HEK293T (cell line): ENCODE measurements around the gene HPCAL1.
"Not testable (repeated sequence)": the region's sequence is repeated elsewhere in the genome, so short reads cannot be mapped to it uniquely, and the experiment has no call there.

Experiments used
- CTCF ChIA-PET: fragments of 350-600 bp; formaldehyde crosslinking; extraction: SDS; loops from one replicate; lab custom pipeline; 2021; ENCODE audit warnings: antibody characterized with exemption, inconsistent platforms; lab: Yijun Ruan, JAX
- POLR2A ChIA-PET: fragments of 350-600 bp; formaldehyde crosslinking; extraction: SDS; loops from one replicate; lab custom pipeline; 2020; ENCODE audit warnings: antibody characterized with exemption, inconsistent platforms; lab: Yijun Ruan, JAX
- DNase-seq: peaks from one replicate; pipeline ENCODE4 v3.0.0; 2012; ENCODE audit warnings: mixed read lengths; ENCODE audit errors: extremely low spot score
- ARNT ChIP-seq: fragments of 450-650 bp; IDR thresholded peaks from 2 replicates; pipeline ENCODE4 v1.6.1; 2017; ENCODE audit warnings: mild to moderate bottlenecking
- BHLHE40 ChIP-seq: fragments of 450-650 bp; IDR thresholded peaks from 2 replicates; pipeline ENCODE4 v1.6.1; 2016; ENCODE audit warnings: mild to moderate bottlenecking, moderate library complexity, borderline replicate concordance
- CTBP1 ChIP-seq: fragments of 450-650 bp; IDR thresholded peaks from 2 replicates; pipeline ENCODE4 v1.6.1; 2016; ENCODE audit warnings: borderline replicate concordance
- ELF4 ChIP-seq: fragments of 450-650 bp; IDR thresholded peaks from 2 replicates; pipeline ENCODE4 v1.6.1; 2017; ENCODE audit warnings: antibody characterized with exemption
- FOXA1 ChIP-seq: fragments of 450-650 bp; IDR thresholded peaks from 2 replicates; pipeline ENCODE4 v1.6.1; 2016; ENCODE audit warnings: mild to moderate bottlenecking
- FOXK2 ChIP-seq: fragments of 450-650 bp; IDR thresholded peaks from 2 replicates; pipeline ENCODE4 v1.6.1; 2016; ENCODE audit warnings: mild to moderate bottlenecking
- FOXM1 ChIP-seq: fragments of 450-650 bp; IDR thresholded peaks from 2 replicates; pipeline ENCODE4 v1.6.1; 2017; ENCODE audit warnings: mild to moderate bottlenecking, borderline replicate concordance
- HDGF ChIP-seq: fragments of 450-650 bp; IDR thresholded peaks from 2 replicates; pipeline ENCODE4 v1.6.1; 2017; ENCODE audit warnings: antibody characterized with exemption, borderline replicate concordance
- L3MBTL2 ChIP-seq: fragments of 450-650 bp; conservative IDR thresholded peaks from 2 replicates; pipeline ENCODE4 v1.6.1; 2016; ENCODE audit warnings: mild to moderate bottlenecking
- LEF1 ChIP-seq: fragments of 450-650 bp; IDR thresholded peaks from 2 replicates; pipeline ENCODE4 v1.6.1; 2017; ENCODE audit warnings: mild to moderate bottlenecking, borderline replicate concordance
- NFRKB ChIP-seq: fragments of 450-650 bp; IDR thresholded peaks from 2 replicates; pipeline ENCODE4 v1.6.1; 2016; ENCODE audit warnings: mild to moderate bottlenecking, moderate library complexity
- SP1 ChIP-seq: fragments of 450-650 bp; IDR thresholded peaks from 2 replicates; pipeline ENCODE4 v1.6.1; 2017
- SUZ12 ChIP-seq: fragments of 450-650 bp; IDR thresholded peaks from 2 replicates; pipeline ENCODE4 v1.6.1; 2016; ENCODE audit warnings: mild to moderate bottlenecking
- TARDBP ChIP-seq: fragments of 450-650 bp; IDR thresholded peaks from 2 replicates; pipeline ENCODE4 v1.6.1; 2016
- ZNF384 ChIP-seq: fragments of 450-650 bp; IDR thresholded peaks from 2 replicates; pipeline ENCODE4 v1.6.1; 2016
- TF ChIP-seq, protein P1 (sequence below): fragments of 450-650 bp; IDR thresholded peaks from 2 replicates; pipeline ENCODE4 v1.6.1; 2016

Gene HPCAL1

DNA sequence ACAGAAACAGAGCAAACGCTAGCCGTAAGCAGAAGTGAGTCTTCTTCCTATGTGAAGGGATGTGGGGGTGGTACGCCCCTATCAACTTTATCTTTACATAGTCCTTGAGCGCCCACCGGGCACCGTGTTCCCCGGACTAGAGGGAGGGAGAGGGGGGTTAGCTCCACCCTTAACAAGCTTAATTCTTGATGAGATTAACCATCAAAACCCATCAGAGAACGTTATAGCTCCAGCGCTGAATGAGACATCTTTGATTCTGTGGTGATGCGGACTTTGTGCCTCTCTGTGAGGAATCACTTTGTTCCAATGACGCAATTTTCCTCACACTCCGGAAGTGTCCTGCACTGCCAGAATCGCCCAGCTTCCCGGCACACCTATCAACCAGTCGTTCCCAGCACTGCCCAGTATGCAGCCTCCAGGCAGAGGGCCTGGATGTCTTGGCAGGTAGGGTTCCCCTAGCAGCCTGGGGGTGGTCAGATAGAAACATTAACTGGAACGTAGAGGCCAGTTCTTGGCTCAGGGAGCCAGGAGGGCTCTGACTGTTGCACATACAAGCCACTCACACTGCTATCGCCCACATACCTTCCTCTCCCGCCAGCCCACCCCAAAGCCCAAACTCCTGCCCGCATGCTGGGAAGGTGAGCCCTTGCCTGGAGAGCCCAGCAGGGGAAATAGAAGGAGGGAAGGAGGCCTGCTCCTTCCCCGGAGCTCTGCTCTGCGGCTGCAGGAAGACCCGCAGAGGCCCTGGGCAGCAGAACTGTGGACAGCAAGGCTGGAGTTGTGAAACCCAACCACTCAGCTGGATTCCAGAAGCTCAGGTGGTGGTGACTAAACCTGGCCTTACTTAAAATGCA is 147.4 kb downstream of the HPCAL1 start:
- CTCF ChIA-PET: no interaction called here
- no peak for DNase-seq

DNA sequence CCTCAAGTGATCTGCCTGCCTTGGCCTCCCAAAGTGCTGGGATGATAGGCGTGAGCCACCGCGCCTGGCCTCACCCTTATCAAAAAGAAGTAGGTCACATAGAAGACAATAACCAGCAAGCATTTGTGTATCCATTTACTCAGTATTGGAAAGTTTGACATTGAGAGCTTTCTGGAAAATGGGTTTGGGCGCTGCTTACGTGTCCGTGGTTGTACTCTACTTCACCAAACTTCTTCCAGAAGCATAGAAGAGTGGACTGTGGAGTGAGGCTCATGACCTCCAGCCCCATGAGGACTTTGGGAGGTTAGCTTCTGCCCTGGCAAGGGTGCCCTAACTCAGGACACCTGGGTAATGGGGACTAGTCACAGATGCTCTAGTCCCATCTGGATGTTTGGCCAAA is 149.1 kb downstream of the HPCAL1 start:
- TF ChIP-seq L3MBTL2 (no peak), BHLHE40 (no peak), ZNF384 (no peak), ELF4 (no peak), CTBP1 (no peak), ARNT (no peak), SUZ12 (no peak), HDGF (no peak), FOXK2 (no peak), TARDBP (no peak), SP1 (no peak), NFRKB (no peak), FOXA1 (no peak)
- CTCF ChIA-PET: no interaction called here
- POLR2A ChIA-PET: no interaction called here
- no peak for DNase-seq

More for the DNA sequence above, 147.4 kb downstream of the HPCAL1 start:
- POLR2A ChIA-PET: no interaction called here
- TF ChIP-seq TARDBP (no peak), CTBP1 (no peak), FOXK2 (no peak), BHLHE40 (no peak), HDGF (no peak), SP1 (no peak), SUZ12 (no peak), LEF1 (no peak), FOXA1 (no peak), ZNF384 (no peak), FOXM1 (no peak), L3MBTL2 (no peak), ARNT (no peak), ELF4 (no peak), NFRKB (no peak)
- TF ChIP-seq, protein P1, sequence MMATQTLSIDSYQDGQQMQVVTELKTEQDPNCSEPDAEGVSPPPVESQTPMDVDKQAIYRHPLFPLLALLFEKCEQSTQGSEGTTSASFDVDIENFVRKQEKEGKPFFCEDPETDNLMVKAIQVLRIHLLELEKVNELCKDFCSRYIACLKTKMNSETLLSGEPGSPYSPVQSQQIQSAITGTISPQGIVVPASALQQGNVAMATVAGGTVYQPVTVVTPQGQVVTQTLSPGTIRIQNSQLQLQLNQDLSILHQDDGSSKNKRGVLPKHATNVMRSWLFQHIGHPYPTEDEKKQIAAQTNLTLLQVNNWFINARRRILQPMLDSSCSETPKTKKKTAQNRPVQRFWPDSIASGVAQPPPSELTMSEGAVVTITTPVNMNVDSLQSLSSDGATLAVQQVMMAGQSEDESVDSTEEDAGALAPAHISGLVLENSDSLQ: no peak

DNA sequence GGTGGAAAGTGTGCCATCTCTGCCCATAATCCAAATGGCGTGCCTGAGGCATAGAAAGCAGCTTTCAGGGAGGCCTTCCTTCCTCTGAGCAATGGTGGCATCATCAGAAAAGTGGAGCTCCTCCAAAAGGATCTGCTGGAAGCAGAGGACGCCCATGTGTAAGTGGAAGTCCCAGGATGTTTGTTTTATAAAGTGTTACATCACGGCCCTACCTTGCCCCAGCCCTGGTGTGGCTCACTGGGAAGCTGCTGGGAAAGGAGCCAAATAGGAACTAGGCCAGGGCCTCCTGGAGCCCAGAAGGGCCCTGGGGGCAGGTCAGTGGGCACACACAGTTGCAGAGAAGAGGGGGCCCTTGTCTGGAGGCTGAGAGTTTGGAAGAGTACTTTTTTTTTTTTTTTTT is 149.6 kb downstream of the HPCAL1 start:
- ChIA-PET CTCF (no interaction called here), POLR2A (no interaction called here)
- DNase-seq: no peak
- TF ChIP-seq ARNT (no peak), ZNF384 (no peak), LEF1 (no peak), TARDBP (no peak), BHLHE40 (no peak), SP1 (no peak), FOXK2 (no peak), ELF4 (no peak), HDGF (no peak), NFRKB (no peak), FOXA1 (no peak), CTBP1 (no peak), SUZ12 (no peak), L3MBTL2 (no peak), FOXM1 (no peak)
- TF ChIP-seq, protein P1: no peak

DNA sequence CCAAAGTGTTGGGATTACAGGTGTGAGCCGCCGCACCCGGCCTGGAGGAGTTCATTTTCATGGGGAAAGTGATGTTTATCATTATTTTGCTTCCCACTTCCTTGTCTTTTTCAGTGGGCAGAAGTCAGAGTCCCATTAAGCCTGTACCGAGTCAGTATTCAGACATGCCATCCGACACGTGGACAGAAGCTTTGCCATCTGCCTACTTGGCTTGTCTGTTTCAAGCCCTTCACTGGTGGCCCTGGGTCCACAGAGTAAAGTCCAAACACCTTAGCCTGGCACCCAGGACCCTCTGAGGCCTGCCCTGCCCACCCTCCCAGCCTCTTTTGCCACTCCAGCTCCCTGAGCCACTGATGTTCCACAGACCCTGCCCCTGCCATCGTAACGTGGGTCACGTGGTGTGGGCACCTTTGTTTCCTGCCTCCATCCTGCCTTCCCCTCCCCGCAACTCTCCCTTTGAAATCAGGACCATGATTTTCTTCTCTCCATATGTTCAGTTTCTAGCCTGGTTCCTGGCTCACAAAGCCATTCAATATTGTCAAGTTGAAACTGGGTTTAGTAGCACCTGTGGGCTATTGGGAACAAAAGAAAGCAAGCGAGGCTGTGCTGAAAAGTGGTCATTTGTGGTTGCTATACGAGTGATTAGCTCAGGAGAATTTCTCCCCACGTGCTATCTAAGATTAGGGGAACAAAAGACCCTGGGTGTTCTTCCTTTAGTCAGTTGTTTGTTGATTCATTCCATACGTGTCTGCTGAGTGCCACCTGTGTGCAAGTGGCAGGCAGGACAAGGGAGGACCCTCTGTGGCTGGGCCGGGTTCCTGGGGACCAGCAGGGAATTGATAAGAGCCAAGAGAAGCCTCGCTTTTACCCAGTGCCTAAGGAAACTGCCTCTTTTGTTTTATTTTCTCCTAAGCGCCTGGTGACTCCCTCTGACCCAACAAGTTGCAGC is 150.5 kb downstream of the HPCAL1 start:
- TF ChIP-seq ZNF384: no peak
- TF ChIP-seq FOXK2: no peak
- TF ChIP-seq, protein P1: no peak
- POLR2A ChIA-PET: no interaction called here
- CTCF ChIA-PET: no interaction called here
- DNase-seq: no peak

DNA sequence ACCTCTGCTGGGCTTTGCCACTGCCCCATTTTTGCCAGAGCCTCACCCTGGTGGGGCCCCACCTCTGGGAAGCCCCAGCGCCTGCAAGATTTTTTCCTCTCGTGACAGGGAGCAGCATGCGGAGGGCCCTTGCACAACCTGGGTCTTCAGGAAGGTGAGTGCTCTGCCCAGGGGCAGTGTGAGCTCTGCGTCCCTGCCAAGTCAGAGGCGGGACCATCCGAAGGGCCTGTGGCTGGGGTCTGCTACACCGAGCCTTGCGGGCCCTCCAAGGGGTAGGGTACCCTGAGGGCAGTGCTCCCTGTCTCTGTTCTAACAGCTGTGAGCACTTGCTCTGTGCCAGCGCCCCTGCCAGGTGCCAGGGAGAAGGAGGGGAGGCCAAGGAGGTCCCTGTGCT is 151.2 kb downstream of the HPCAL1 start:
- DNase-seq: no peak
- ChIA-PET POLR2A (no interaction called here), CTCF (no interaction called here)
- no peak for TF ChIP-seq ARNT

DNA sequence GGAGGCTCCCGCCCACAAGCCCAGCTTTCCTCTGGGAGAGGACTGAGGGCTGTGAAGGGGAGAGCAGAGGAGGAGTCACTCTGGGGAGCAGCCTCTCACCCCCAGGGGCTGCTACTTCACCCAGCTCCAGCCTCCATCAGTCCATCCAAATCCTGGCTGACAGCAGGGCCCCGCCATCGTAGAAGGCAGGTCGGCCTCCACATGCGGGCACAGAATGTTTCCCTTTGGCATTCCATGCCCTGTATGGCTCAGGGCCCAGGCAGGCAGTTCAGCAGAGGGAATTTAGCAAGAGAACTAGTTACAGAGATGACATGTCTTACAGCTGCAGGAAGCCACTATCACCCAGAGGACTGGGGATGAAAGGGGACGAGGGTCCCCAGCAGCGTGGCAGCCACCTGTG is 151.8 kb downstream of the HPCAL1 start:
- CTCF ChIA-PET: no interaction called here
- POLR2A ChIA-PET: no interaction called here
- TF ChIP-seq TARDBP: no peak
- no peak for TF ChIP-seq ARNT
- no peak for TF ChIP-seq FOXM1
- TF ChIP-seq ELF4: no peak
- no peak for DNase-seq

DNA sequence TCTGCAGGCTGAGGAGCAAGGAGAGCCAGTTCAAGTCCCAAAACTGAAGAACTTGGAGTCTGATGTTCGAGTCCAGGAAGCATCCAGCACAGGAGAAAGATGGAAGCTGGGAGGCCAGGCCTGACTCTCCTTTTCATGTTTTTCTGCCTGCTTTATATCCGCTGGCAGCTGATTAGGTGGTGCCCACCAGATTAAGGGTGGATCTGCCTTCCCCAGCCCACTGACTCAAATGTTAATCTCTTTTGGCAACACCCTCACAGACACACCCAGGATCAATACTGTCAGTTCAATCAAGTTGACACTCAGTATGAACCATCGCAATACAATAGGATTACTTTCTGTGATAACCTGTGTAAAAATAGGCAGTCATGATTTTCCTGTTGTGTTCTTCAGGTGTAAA is 154.5 kb downstream of the HPCAL1 start:
- CTCF ChIA-PET, DNase-seq, POLR2A ChIA-PET: not testable (repeated sequence)
